HCT116 (cell line): Measurements from ENCODE around the gene RINL. TPM values are rescaled to one million over a fixed set of nuclear protein-coding genes. Genes with fewer than 3 reads are reported as not detected.
A peak's percentile ranks its signal among the peaks of the same experiment; 100 is the strongest.
"Not testable (repeated sequence)": the region's sequence is repeated elsewhere in the genome, so short reads cannot be mapped to it uniquely, and the experiment has no call there.

Experiments used
- ATAC-seq: fragments of 200-7000 bp; cut with Tn5 transposase; 2 replicates; pipeline ENCODE4 v1.9.1; 2020; ENCODE audit warnings: mild to moderate bottlenecking, moderate library complexity
- BruUV-seq: library from RNA; stranded (reverse); fragments of 400-500 nt; replicated peaks from 2 replicates; lab custom pipeline; 2021; lab: Mats Ljungman, UMichigan
- CTCF ChIA-PET: fragments of 300-600 bp; sonication (Branson Sonifier 250); formaldehyde crosslinking; loops from one replicate; lab custom pipeline; 2021; ENCODE audit warnings: antibody characterized with exemption; lab: Charles Lee
- POLR2A ChIA-PET: fragments of 300-600, 350-600 bp; sonication (Branson Sonifier 250); formaldehyde crosslinking; loops from one replicate; lab custom pipeline; 2021; ENCODE audit warnings: antibody characterized with exemption; lab: Charles Lee
- RAD21 ChIA-PET, 2 experiments: fragments of 300-600 bp; sonication (Branson Sonifier 250); formaldehyde crosslinking; loops; one replicate each; lab custom pipeline; 2023; ENCODE audit warnings: low total read pairs in 2 of 2; ENCODE audit not compliant: uncharacterized antibody in 2 of 2, unreplicated experiment in 2 of 2, low non-redundant PET in 1 of 2; lab: Charles Lee
- DNase-seq: peaks from one replicate; pipeline ENCODE4 v3.0.0-alpha.2; 2010; ENCODE audit warnings: low read depth, low spot score
- H2AFZ ChIP-seq: fragments of 200-600 bp; shearing (Covaris generic), sonication (generic); 2 replicates; pipeline ENCODE4 v1.6.1; 2017; ENCODE audit warnings: low read depth, mixed run types, mixed read lengths, antibody characterized with exemption, low read length; ENCODE audit not compliant: poor library complexity, severe bottlenecking
- H3K27ac ChIP-seq: 2 replicates; pipeline ENCODE4 v1.5.1; 2012; ENCODE audit warnings: low read depth, low read length
- H3K27me3 ChIP-seq: fragments of 200-600 bp; sonication (generic); 2 replicates; pipeline ENCODE4 v1.6.1; 2016; ENCODE audit warnings: mixed run types, low read length, mixed read lengths; ENCODE audit not compliant: insufficient read depth
- H3K36me3 ChIP-seq, 2 experiments: fragments of 200-500 bp in 1 of 2; fragments of 200-600 bp in 1 of 2; sonication (Bioruptor generic) in 1 of 2; sonication (generic) in 1 of 2; 2 replicates each; pipeline versions ENCODE4 v1.5.1 to v1.6.1; 2014 to 2016; ENCODE audit warnings: low read length in 2 of 2, inconsistent platforms in 1 of 2, mixed read lengths in 1 of 2, mixed run types in 1 of 2; ENCODE audit not compliant: insufficient read depth in 2 of 2, control insufficient read depth in 1 of 2
- H3K4me1 ChIP-seq, 2 experiments: fragments of 200-600 bp in 1 of 2; sonication (generic) in 1 of 2; 2 replicates each; pipeline versions ENCODE4 v1.5.1 to v1.6.1; 2012 to 2017; ENCODE audit warnings: low read length in 2 of 2, inconsistent platforms in 1 of 2, mild to moderate bottlenecking in 1 of 2, mixed read lengths in 1 of 2, mixed run types in 1 of 2, moderate library complexity in 1 of 2; ENCODE audit not compliant: insufficient read depth in 2 of 2, control insufficient read depth in 1 of 2
- H3K4me2 ChIP-seq: fragments of 200-600 bp; sonication (generic); 2 replicates; pipeline ENCODE4 v1.6.1; 2017; ENCODE audit warnings: mixed run types, low read length, mixed read lengths
- H3K4me3 ChIP-seq, 2 experiments: fragments of 200-600 bp in 1 of 2; sonication (generic) in 1 of 2; replicated peaks in 1 of 2; 2 replicates each; pipeline ENCODE4 v1.5.1; 2011 to 2016; ENCODE audit warnings: low read length in 2 of 2, control low read depth in 1 of 2, low read depth in 1 of 2, mild to moderate bottlenecking in 1 of 2, mixed read lengths in 1 of 2, mixed run types in 1 of 2
- H3K79me2 ChIP-seq: fragments of 200-600 bp; sonication (generic); 2 replicates; pipeline ENCODE4 v1.6.1; 2017; ENCODE audit warnings: mild to moderate bottlenecking, mixed run types, low read length, moderate library complexity, mixed read lengths; ENCODE audit not compliant: insufficient read depth
- H3K9ac ChIP-seq: fragments of 200-600 bp; sonication (generic); 2 replicates; pipeline ENCODE4 v1.6.1; 2016; ENCODE audit warnings: low read length, mixed read lengths
- H3K9me2 ChIP-seq: fragments of 200-600 bp; sonication (generic), shearing (Covaris generic); 2 replicates; pipeline ENCODE4 v1.6.1; 2017; ENCODE audit warnings: mixed run types, mild to moderate bottlenecking, moderate library complexity; ENCODE audit not compliant: insufficient read depth
- H3K9me3 ChIP-seq, 2 experiments: fragments of 200-500 bp in 1 of 2; fragments of 200-600 bp in 1 of 2; sonication (Bioruptor generic) in 1 of 2; sonication (generic) in 1 of 2; 2 replicates each; pipeline ENCODE4 v1.6.1; 2014 to 2017; ENCODE audit warnings: low read length in 2 of 2, mixed read lengths in 2 of 2, inconsistent platforms in 1 of 2, low read depth in 1 of 2, mild to moderate bottlenecking in 1 of 2, mixed run types in 1 of 2, moderate library complexity in 1 of 2; ENCODE audit not compliant: control insufficient read depth in 1 of 2, insufficient read depth in 1 of 2
- H4K20me1 ChIP-seq: fragments of 200-600 bp; sonication (generic), shearing (Covaris generic); 2 replicates; pipeline ENCODE4 v1.6.1; 2017; ENCODE audit warnings: mixed run types, mild to moderate bottlenecking, moderate library complexity; ENCODE audit not compliant: insufficient read depth
- CBX3 ChIP-seq: IDR thresholded peaks from 2 replicates; pipeline ENCODE4 v1.6.1; 2012; ENCODE audit warnings: low read depth
- EZH2 ChIP-seq: fragments of 200-600 bp; sonication (generic); IDR thresholded peaks from 2 replicates; pipeline ENCODE4 v1.6.1; 2017; ENCODE audit warnings: antibody characterized with exemption, mixed run types
- FOSL1 ChIP-seq: IDR thresholded peaks from 2 replicates; pipeline ENCODE4 v1.6.1; 2012; ENCODE audit warnings: low read depth
- JUND ChIP-seq: IDR thresholded peaks from 2 replicates; pipeline ENCODE4 v1.6.1; 2012
- POLR2A ChIP-seq: IDR thresholded peaks from 2 replicates; pipeline ENCODE4 v1.7.0; 2011; ENCODE audit warnings: borderline replicate concordance; ENCODE audit not compliant: insufficient read depth, insufficient read length; ENCODE audit errors: extremely low read depth
- SIN3A ChIP-seq: IDR thresholded peaks from 2 replicates; pipeline ENCODE4 v1.6.1; 2012; ENCODE audit warnings: low read depth
- SP1 ChIP-seq: IDR thresholded peaks from 2 replicates; pipeline ENCODE4 v1.6.1; 2012; ENCODE audit warnings: low read depth
- SRF ChIP-seq: IDR thresholded peaks from 2 replicates; pipeline ENCODE4 v1.6.1; 2012; ENCODE audit warnings: low read depth
- TCF7L2 ChIP-seq: IDR thresholded peaks from 2 replicates; pipeline ENCODE4 v1.7.0; 2011; ENCODE audit warnings: borderline replicate concordance, inconsistent platforms; ENCODE audit not compliant: insufficient read depth, insufficient read length; ENCODE audit errors: extremely low read depth
- ZFX ChIP-seq: fragments of 450-650 bp; IDR thresholded peaks from 2 replicates; pipeline ENCODE4 v1.6.1; 2017
- intact Hi-C: fragments of 100-400 bp; cut with micrococcal nuclease; formaldehyde crosslinking; loops from 2 replicates; pipeline ENCODE4 v1.10.0; 2022
- total RNA-seq: library from RNA; stranded (reverse); gene quantifications from one replicate; pipeline ENCODE4 v1.2.1, GENCODE V29; 2021; ENCODE audit not compliant: unreplicated experiment
- TF ChIP-seq, protein P1 (sequence below): IDR thresholded peaks from 2 replicates; pipeline ENCODE4 v1.6.1; 2012
- TF ChIP-seq, protein P2 (sequence below): IDR thresholded peaks from 2 replicates; pipeline ENCODE4 v1.6.1; 2012
- TF ChIP-seq, protein P3 (sequence below), 3 experiments: fragments of 200-600 bp in 1 of 3; sonication (generic) in 1 of 3; IDR thresholded peaks in 2 of 3; conservative IDR thresholded peaks in 1 of 3; 2 replicates each; pipeline ENCODE4 v1.5.1; 2012 to 2017; ENCODE audit warnings: low read depth in 2 of 3, low read length in 2 of 3, antibody characterized with exemption in 1 of 3, borderline replicate concordance in 1 of 3, control low read depth in 1 of 3, mild to moderate bottlenecking in 1 of 3, mixed read lengths in 1 of 3, mixed run types in 1 of 3, moderate library complexity in 1 of 3; ENCODE audit not compliant: insufficient read depth in 1 of 3
- TF ChIP-seq, protein P4 (sequence below): IDR thresholded peaks from 2 replicates; pipeline ENCODE4 v1.6.1; 2012; ENCODE audit warnings: low read depth

RINL gene
- total RNA-seq, 1 experiment from 2014 or later: 28.6 TPM

DNA sequence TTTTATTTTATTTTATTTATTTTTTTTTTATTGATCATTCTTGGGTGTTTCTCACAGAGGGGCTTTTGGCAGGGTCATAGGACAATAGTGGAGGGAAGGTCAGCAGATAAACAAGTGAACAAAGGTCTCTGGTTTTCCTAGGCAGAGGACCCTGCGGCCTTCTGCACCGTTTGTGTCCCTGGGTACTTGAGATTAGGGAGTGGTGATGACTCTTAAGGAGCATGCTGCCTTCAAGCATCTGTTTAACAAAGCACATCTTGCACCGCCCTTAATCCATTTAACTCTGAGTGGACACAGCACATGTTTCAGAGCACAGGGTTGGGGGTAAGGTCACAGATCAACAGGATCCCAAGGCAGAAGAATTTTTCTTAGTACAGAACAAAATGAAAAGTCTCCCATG is 23.1 kb downstream of the RINL start:
- H3K9ac ChIP-seq, H3K4me2 ChIP-seq, POLR2A ChIA-PET, H3K36me3 ChIP-seq, DNase-seq, H2AFZ ChIP-seq, H3K9me3 ChIP-seq, H3K79me2 ChIP-seq, ATAC-seq, H4K20me1 ChIP-seq, BruUV-seq, H3K4me3 ChIP-seq, H3K9me2 ChIP-seq, H3K27ac ChIP-seq, H3K27me3 ChIP-seq, CTCF ChIA-PET, RAD21 ChIA-PET: not testable (repeated sequence)
- intact Hi-C loops: loop anchor here (5.0 kb wide), 1 partner anchor 173 kb away; no protein-coding TSS in a partner anchor
- peaks cover 7 to 21% of the 10 kb centered on the region in 2 experiments for H3K4me1 ChIP-seq

DNA sequence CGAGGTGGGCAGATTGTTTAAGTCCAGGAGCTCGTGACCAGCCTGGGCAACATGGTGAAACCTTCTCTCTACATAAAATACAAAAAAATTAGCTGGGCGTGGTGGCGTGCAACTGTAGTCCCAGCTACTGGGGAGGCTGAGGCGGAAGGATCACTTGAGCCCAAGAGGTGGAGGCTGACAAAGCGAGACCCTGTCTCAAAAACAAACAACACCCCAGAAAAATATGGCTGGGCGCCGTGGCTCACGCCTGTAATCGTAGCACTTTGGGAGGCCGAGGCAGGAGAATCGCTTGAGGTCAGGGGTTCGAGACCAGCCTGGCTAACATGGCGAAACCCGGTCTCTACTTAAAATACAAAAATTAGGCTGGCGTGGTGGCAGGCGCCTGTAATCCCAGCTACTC is 24.9 kb downstream of the RINL start:
- ATAC-seq (no peak), DNase-seq (no peak)
- no peak overlapping the region for H2AFZ ChIP-seq
- peaks cover 10% of the 10 kb centered on the region for H3K79me2 ChIP-seq
- H3K9ac ChIP-seq: peak overlapping the region; percentile 96
- peak overlapping the region; percentile 89 for H3K27ac ChIP-seq
- no peaks in the 10 kb centered on the region for H3K9me3 ChIP-seq
- CTCF ChIA-PET: interaction anchor here (1.1 to 1.3 kb wide), 2 partner anchors 22 to 34 kb away, joined by 5 read pairs; no protein-coding TSS in a partner anchor
- H3K4me2 ChIP-seq: peak overlapping the region; percentile 99
- no peaks in the 10 kb centered on the region for H3K9me2 ChIP-seq
- no peaks in the 10 kb centered on the region for H3K27me3 ChIP-seq
- H3K36me3 ChIP-seq: peaks cover 0 to 4% of the 10 kb centered on the region in 2 experiments; a peak in 1 of 4 replicates
- H3K4me1 ChIP-seq: peaks cover 10 to 31% of the 10 kb centered on the region in 2 experiments
- intact Hi-C loops: loop anchor here (5.0 kb wide), 1 partner anchor 171 kb away; no protein-coding TSS in a partner anchor
- POLR2A ChIA-PET: interaction anchor here (1.0 to 2.4 kb wide), 3 partner anchors 8 to 35 kb away, joined by 3 to 12 read pairs (median 6); no protein-coding TSS in a partner anchor
- H4K20me1 ChIP-seq: no peaks in the 10 kb centered on the region
- RAD21 ChIA-PET: no interaction called here
- H3K4me3 ChIP-seq: peak overlapping the region; percentile 56 to 84
- no TSS peak for BruUV-seq
- TF ChIP-seq EZH2: no peak
- TF ChIP-seq, protein P1, sequence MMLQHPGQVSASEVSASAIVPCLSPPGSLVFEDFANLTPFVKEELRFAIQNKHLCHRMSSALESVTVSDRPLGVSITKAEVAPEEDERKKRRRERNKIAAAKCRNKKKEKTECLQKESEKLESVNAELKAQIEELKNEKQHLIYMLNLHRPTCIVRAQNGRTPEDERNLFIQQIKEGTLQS: no peak
- no peak for TF ChIP-seq ZFX
- TF ChIP-seq, protein P2, sequence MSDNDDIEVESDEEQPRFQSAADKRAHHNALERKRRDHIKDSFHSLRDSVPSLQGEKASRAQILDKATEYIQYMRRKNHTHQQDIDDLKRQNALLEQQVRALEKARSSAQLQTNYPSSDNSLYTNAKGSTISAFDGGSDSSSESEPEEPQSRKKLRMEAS: no peak
- no peak for TF ChIP-seq POLR2A
- TF ChIP-seq TCF7L2: no peak
- no peak for TF ChIP-seq SIN3A
- TF ChIP-seq FOSL1: no peak
- no peak for TF ChIP-seq JUND
- no peak for TF ChIP-seq SP1
- TF ChIP-seq, protein P3, sequence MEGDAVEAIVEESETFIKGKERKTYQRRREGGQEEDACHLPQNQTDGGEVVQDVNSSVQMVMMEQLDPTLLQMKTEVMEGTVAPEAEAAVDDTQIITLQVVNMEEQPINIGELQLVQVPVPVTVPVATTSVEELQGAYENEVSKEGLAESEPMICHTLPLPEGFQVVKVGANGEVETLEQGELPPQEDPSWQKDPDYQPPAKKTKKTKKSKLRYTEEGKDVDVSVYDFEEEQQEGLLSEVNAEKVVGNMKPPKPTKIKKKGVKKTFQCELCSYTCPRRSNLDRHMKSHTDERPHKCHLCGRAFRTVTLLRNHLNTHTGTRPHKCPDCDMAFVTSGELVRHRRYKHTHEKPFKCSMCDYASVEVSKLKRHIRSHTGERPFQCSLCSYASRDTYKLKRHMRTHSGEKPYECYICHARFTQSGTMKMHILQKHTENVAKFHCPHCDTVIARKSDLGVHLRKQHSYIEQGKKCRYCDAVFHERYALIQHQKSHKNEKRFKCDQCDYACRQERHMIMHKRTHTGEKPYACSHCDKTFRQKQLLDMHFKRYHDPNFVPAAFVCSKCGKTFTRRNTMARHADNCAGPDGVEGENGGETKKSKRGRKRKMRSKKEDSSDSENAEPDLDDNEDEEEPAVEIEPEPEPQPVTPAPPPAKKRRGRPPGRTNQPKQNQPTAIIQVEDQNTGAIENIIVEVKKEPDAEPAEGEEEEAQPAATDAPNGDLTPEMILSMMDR (IDR thresholded peaks at IDR 0.05 in 2 of 3, conservative IDR thresholded peaks at IDR 0.05 in 1 of 3; ENCODE audit: borderline replicate concordance in 1 of 3, insufficient read depth in 1 of 3, low read depth in 2 of 3, low read length in 2 of 3): no peak
- no peak for TF ChIP-seq CBX3
- TF ChIP-seq, protein P4, sequence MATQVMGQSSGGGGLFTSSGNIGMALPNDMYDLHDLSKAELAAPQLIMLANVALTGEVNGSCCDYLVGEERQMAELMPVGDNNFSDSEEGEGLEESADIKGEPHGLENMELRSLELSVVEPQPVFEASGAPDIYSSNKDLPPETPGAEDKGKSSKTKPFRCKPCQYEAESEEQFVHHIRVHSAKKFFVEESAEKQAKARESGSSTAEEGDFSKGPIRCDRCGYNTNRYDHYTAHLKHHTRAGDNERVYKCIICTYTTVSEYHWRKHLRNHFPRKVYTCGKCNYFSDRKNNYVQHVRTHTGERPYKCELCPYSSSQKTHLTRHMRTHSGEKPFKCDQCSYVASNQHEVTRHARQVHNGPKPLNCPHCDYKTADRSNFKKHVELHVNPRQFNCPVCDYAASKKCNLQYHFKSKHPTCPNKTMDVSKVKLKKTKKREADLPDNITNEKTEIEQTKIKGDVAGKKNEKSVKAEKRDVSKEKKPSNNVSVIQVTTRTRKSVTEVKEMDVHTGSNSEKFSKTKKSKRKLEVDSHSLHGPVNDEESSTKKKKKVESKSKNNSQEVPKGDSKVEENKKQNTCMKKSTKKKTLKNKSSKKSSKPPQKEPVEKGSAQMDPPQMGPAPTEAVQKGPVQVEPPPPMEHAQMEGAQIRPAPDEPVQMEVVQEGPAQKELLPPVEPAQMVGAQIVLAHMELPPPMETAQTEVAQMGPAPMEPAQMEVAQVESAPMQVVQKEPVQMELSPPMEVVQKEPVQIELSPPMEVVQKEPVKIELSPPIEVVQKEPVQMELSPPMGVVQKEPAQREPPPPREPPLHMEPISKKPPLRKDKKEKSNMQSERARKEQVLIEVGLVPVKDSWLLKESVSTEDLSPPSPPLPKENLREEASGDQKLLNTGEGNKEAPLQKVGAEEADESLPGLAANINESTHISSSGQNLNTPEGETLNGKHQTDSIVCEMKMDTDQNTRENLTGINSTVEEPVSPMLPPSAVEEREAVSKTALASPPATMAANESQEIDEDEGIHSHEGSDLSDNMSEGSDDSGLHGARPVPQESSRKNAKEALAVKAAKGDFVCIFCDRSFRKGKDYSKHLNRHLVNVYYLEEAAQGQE: no peak
- no peak for TF ChIP-seq SRF
